ENCODE measurements around the gene SYNGAP1.
"Not testable (repeated sequence)": the region's sequence is repeated elsewhere in the genome, so short reads cannot be mapped to it uniquely, and the experiment has no call there.

Gene SYNGAP1

DNA sequence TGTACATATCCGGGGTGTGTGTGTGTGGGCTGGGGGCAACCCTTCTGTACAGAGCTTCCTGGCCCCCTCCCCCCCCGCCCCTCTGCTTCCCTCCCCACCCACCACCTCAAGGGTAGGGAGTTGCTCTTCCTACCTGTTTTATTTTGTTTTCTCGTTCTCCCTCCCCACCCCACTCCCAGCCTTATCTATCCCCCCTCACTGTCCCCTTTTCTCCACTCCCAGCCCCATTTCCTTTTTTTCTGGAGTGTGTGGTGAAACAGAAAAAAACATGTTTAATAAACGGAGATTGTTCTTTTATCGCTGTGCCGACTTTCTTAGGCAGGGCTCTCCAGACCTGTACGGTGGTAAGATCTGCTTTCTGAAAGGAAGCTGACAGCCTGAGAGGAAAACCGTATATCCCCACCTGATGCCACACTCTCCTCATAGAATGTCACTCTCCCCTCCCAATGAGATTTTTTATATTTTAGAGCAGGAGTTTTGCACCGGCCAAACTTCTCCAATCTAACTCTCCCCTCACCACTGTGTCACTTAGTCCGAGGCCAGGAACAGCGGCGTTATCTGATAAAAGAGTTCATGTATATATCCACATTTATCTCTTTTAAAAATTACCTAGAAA, 33.6 kb downstream of the SYNGAP1 start:
- intact Hi-C loops (cut with DNase I) = loop anchor here (2.0 to 10.0 kb wide), 2 partner anchors 63 to 121 kb away; partner anchors contain the start of gene KIFC1
- no peak for DNase-seq

DNA sequence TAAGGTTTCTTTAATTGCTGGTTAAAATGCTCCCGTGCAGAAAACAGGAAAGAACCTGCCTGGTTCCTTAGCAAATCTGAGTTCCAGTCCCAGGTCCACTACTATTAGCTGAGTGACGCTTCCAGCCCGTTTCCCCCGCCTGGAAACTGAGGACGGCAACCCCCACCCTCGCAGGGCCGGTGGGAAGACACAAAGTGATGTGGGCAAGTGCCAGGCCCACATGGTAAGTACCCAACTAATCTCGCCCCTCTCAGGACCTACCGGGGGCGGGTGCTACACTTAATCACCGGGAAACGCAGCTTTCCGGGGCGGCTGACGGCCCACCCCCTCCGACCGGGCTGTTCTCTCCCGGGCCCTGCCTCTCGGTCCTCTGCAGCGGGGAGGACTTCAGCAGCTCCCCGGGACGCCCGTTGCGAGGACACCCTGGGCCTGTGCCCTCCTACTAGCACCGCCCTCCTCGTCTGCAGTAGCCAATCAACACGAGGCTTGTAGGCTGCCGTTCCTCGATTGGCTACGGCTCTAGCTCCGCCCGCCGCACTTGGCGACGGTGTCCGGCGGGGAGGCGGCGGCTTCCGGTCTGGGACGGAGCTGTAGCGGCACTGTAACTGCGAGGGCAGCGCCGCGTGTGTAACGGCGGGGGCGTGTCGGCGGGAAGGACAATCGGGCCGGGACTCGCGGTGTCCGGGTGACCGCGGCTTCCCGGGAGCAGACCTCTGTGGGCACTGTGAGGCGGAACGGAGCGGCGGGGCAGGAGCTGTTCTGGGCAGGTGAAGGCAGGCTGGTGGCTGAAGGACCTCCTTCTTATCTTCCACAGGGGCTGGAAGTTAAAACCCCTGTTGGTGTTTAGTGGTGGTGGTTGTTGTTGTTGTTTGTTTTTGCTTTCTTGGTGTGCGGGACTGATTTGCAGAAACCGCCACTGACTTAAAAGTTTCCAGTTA, 34.4 kb downstream of the SYNGAP1 start, which contains the start of gene ZBTB9:
Gene ZBTB9, plus strand, starts transcription at position 568 of the 938 bp plus-strand sequence. CDS start 525 bp downstream, outside the sequence.
- peak; percentile 94 to 100 (median 96) for DNase-seq
- intact Hi-C loops (cut with DNase I) = loop anchor here (2.0 to 10.0 kb wide), 2 partner anchors 63 to 121 kb away; partner anchors contain the start of gene KIFC1

DNA sequence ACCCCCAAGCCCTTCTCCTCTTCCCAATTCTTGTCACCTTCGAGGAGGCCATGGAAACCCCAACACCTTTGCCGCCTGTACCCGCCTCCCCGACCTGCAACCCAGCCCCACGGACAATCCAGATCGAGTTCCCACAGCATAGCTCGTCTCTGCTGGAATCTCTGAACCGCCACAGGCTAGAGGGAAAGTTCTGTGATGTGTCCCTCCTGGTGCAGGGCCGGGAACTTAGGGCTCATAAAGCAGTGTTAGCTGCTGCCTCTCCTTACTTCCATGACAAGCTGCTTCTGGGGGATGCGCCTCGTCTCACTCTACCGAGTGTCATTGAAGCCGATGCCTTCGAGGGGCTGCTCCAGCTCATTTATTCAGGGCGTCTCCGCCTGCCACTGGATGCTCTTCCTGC, 35.2 kb downstream of the SYNGAP1 start:
- intact Hi-C loops (cut with DNase I) = loop anchor here (2.0 to 10.0 kb wide), 2 partner anchors 64 to 120 kb away; partner anchors contain the start of gene KIFC1
- peak in 1 of 10 donors; percentile 65 for DNase-seq

DNA sequence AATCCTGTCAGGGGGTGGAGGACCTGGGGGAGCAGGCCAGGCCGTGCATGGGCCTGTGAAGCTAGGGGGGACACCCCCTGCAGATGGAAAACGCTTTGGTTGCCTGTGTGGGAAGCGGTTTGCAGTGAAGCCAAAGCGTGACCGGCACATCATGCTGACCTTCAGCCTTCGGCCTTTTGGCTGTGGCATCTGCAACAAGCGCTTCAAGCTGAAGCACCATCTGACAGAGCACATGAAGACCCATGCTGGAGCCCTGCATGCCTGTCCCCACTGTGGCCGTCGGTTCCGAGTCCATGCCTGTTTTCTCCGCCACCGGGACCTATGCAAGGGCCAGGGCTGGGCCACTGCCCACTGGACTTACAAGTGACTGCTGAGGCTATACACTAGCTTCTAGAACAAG, 36.3 kb downstream of the SYNGAP1 start:
- DNase-seq = peak in 1 of 10 donors; percentile 68
- intact Hi-C loops (cut with DNase I) = loop anchor here (10.0 kb wide), 1 partner anchor 119 kb away; no protein-coding TSS in a partner anchor

DNA sequence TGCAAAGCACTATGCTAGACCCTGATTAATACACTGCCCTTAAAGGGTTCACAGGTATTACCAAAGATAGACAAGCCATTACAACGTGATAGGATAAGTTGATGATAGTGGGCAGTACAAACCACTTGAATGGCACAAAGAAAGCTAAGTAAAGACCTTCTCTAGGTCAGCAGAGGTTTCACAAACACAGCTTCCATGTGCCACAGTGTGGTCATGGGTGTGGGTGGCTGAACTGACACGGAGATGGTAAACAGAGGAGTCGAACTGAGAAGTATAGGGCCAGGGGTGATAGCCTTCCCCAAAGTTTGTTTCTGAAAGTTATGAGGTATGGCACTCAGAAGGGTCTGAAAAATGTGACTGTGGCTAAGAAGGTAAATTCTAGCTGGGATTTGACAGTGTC, 38.8 kb downstream of the SYNGAP1 start:
- DNase-seq = no peak
- intact Hi-C loops (cut with DNase I) = loop anchor here (10.0 kb wide), 1 partner anchor 116 kb away; no protein-coding TSS in a partner anchor

DNA sequence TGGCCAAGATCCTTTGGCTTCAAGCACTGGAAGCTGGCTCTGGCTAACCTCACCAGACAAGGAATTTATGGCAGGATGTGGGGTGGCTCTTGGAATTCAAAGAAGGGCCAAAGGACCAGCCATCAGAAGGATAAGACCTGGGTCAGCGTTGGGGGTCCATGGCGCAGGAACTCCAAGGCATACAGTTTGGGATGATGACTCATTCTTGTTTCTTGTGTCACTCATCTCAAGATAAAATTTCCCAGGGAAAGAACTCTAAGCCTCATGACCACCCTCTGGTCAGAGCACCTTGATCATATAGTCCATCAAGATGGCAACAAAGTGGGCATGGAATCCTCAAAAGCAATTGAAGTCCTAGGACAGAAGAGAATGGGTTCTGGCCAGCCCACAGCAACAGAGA, 39.4 kb downstream of the SYNGAP1 start:
- no peak for DNase-seq
- intact Hi-C loops (cut with DNase I) = loop anchor here (10.0 kb wide), 1 partner anchor 116 kb away; no protein-coding TSS in a partner anchor

DNA sequence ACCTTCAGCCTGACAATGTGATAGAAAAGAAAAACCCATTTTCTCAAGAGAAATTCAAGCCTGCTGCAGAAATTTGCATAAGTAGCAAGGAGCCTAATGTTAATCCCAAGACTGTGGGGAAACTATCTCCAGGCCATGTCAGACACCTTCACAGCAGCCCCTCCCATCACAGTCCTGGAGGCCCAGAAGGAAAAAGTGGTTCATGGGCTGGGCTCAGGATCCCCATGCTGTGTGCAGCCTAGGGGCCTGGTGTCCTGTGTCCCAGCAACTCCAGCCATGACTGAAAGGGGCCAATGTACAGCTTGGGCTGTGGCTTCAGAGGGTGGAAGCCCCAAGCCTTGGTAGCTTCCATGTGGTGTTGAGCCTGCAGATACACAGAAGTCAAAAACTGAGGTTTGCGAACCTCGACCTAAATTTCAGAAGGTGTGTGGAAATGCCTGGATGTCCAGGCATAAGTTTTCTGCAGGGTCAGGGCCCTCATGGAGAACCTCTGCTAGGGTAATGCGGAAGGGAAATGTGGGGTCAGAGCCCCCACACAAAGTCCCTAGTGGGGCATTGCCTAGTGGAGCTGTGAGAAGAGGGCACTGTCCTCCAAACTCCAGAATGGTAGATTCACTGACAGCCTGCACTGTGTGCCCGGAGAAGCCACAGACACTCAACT, 46.3 kb downstream of the SYNGAP1 start:
- peak in 1 of 10 donors; percentile 63 for DNase-seq
- intact Hi-C loops (cut with DNase I) = no loop called here

DNA sequence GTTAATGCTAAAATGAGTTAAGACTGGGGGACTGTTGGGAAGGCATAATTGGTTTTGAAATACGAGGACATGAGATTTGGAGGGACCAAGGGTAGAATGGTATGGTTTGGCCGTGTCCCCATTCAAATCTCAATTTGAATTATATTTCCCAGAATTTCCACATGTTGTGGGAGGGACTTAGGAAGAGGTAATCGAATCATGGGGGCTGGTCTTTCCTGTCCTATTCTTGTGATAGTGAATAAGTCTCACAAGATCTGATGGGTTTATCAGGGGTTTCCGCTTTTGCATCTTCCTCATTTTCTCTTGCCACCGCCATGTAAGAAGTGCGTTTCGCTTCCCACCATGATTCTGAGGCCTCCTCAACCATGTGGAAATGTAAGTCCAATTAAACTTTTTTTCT, 47.2 kb downstream of the SYNGAP1 start:
- intact Hi-C loops (cut with DNase I) = no loop called here
- no peak for DNase-seq

DNA sequence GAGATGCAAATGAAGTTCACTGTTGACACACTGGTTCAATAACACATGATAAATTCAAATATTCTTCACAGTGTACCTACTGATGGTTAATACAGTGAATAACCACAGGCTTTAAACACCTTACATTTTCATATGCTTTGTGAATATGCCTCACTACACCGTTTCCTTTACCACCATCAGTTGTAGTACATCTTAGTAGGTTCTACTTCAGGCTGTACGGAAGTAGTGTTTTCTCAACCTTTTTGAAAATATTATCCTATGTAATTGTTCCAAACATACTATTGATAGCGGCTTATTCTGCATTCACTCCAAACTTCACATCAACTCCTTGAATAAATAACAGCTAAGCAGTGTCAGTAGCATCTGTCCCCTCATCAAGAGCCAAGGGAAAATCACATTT, 49.8 kb downstream of the SYNGAP1 start:
- DNase-seq = no peak
- intact Hi-C loops (cut with DNase I) = no loop called here

DNA sequence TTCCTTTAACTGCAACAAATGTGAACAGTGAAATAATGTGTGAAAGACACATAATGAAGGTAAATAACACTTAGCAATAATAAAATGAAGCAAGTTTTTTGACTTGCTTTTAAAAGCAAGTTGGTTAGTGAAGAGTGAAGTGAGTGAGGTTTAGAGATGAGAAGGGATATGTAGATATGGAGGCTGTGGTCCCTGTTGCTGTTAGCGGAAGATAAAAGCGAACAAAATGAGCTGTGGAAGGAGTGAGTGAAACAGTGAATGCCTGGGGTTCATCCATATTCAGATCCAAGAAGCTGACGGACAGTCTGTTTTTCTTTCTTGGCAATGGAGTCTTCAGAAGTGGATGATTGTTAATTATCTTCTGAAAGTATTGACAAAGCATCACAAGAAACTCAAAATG, 58.0 kb downstream of the SYNGAP1 start:
- intact Hi-C loops (cut with DNase I) = no loop called here
- DNase-seq = no peak

DNA sequence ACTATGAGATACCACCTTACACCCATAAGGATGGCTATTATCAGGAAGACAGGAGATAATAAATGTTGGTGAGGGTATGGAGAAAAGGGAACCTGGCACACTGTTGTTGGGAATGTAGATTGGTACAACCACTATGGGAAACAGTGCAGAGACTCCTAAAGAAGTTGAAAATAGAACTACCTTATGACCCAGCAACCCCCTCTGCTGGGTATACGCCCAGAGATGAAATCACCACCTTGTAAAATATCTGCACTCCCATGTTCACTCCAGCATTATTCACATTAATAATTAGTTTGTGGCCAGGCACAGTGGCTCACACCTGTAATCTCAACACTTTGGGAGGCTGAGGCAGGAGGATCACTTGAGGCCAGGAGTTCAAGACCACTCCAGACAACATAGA, 61.3 kb downstream of the SYNGAP1 start:
- no peak for DNase-seq
- intact Hi-C loops (cut with DNase I) = no loop called here

DNA sequence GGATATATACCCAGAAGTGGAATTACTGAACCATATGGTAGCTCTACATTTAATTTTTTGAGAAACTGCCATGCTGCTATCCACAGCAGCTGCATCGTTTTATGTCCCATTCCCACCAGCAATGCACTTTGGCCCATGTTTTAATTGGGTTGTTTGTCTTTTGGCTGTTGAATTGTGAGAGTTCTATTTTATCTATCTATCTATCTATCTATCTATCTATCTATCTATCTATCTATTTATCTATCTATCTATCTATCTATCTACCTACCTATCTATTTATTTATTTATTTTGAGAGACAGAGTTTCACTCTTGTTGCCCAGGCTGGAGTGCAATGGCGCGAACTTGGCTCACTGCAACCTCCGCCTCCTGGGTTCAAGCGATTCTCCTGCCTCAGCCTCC, 62.8 kb downstream of the SYNGAP1 start:
- DNase-seq; intact Hi-C loops (cut with DNase I): not testable (repeated sequence)

DNA sequence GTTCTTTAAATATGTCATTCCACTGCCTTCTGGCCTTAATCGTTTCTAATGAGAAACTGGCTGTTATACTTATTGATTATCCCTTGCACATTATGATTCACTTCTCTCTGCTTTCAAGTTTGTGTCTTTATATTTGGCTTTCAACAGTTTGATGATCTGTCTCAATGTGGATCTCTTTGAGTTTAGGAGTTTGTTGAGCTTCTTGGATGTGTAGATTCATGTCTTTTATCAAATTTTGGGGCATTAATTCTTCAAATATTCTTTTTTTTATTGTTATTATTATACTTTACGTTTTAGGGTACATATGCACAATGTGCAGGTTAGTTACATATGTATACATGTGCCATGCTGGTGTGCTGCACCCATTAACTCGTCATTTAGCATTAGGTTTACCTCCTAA, 63.8 kb downstream of the SYNGAP1 start:
- no peak for DNase-seq
- intact Hi-C loops (cut with DNase I) = no loop called here

DNA sequence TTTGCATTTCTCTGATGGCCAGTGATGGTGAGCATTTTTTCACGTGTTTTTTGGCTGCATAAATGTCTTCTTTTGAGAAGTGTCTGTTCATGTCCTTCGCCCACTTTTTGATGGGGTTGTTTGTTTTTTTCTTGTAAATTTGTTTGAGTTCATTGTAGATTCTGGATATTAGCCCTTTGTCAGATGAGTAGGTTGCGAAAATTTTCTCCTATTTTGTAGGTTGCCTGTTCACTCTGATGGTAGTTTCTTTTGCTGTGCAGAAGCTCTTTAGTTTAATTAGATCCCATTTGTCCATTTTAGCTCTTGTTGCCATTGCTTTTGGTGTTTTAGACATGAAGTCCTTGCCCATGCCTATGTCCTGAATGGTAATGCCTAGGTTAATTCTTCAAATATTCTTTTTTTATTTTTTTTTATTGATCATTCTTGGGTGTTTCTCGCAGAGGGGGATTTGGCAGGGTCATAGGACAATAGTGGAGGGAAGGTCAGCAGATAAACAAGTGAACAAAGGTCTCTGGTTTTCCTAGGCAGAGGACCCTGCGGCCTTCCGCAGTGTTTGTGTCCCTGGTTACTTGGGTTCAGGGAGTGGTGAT, 64.9 kb downstream of the SYNGAP1 start:
- DNase-seq; intact Hi-C loops (cut with DNase I): not testable (repeated sequence)

DNA sequence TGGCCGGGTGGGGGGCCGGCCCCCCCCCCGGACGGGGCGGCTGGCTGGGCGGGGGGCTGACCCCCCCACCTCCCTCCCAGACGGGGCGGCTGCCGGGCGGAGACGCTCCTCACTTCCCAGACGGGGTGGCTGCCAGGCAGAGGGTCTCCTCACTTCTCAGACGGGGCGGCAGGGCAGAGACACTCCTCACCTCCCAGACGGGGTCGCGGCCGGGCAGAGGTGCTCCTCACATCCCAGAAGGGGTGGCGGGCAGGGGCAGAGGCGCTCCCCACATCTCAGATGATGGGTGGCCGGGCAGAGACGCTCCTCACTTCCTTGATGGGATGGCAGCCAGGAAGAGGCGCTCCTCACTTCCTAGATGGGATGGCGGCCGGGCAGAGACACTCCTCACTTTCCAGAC, 65.8 kb downstream of the SYNGAP1 start:
- peak in 1 of 10 donors; percentile 62 for DNase-seq
- intact Hi-C loops (cut with DNase I) = not testable (repeated sequence)

DNA sequence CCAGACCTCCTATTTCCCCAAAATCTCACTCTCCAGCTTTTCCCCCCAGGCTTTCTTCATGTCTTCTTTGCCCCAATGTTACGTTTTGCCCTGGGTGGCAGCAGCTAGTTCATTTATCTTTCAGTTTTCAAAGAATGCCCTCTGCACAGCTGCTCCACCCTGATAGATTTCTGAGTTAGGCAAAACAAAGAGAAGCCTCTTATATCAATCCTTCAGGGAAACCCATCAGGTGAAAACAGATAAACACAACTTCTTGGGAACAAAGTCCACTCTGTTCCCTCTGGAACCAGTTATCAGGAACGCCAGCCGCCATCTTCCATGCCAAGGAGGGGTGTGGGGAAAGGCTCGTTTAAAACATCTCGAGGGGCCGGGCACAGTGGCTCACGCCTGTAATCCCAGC, 68.5 kb downstream of the SYNGAP1 start:
- intact Hi-C loops (cut with DNase I) = no loop called here
- no peak for DNase-seq

DNA sequence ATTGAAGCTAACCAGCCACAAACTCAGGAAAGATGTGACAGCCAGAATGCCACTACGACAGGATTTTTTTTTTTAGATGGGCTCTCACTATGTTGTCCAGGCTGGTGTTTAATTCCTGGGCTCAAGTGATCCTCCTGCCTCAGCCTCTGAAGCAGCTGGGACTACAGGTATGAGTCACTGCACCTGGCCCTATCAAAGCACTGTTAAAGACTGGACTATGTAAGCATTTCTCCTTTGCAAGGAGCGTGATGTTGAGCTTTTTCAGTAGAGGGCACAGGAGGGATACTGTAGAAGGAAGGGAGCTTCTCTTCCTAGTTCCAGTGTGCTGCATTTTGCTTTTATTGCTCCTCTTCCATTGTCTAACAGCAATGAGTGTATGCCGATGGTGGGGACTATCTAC, 70.3 kb downstream of the SYNGAP1 start:
- intact Hi-C loops (cut with DNase I) = no loop called here
- DNase-seq = no peak

DNA sequence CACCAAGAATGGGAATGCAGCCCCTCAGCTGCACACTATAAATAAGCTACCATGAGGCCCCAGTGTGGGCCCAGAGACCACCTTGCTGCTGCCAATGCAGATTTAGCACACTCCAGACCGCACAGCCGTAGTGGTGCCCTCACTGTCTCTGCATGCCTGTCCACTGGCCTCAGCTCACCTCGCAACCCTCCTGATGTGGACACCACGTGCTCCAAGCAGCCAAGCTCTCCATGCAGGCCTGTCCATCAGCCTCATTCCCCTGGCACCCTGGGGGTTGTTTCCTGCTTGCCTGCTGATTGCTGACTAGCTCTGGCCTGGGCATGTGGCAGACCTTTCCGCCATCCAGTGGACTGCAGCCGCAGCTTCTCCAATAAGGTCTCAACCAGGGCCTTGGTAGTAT, 70.8 kb downstream of the SYNGAP1 start:
- DNase-seq = no peak

DNA sequence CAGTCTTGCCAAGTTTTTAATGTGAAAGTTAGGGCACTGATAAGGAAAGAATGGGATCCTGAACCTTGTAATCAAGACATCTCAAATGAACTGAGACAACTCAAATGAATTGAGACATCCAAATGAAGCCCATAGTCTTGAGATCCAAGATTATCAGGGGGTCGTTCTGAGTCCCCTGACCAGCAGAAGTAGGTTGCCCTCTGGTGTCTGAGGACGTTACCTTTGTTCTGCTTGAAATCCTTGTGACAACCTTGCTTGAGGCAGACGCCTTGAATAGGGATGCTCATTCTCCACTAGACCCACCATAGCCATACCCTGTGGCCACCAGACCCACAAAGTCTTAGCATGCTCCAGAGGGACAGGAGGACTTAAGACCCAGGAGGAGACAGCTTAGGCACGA, 72.2 kb downstream of the SYNGAP1 start:
- intact Hi-C loops (cut with DNase I) = no loop called here
- no peak for DNase-seq

More for the DNA sequence above, 70.8 kb downstream of the SYNGAP1 start:
- intact Hi-C loops (cut with DNase I) = no loop called here

DNA sequence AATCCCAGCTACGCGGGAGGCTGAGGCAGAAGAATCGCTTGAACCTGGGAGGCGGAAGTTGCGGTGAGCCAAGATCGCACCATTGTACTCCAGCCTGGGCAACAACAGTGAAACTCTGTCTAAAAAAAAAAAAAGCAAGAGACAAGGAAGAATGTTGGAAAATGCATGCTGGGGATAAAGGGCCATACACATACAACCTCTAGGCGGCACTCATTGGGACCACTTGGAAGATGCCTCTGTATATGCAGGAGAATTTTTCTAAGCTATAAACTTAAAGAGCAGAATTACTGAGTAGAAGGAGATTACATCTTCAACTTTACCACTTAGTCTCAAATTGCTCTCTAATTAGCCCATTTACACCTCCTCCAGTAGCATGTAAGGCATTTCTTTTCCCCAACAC, 77.3 kb downstream of the SYNGAP1 start:
- intact Hi-C loops (cut with DNase I) = no loop called here
- DNase-seq = no peak
